Caco-2 (cell line): Measurements from ENCODE around the gene CX3CR1. TPM values are rescaled to one million over a fixed set of nuclear protein-coding genes. Genes with fewer than 3 reads are reported as not detected.
"Not testable (repeated sequence)": the region's sequence is repeated elsewhere in the genome, so short reads cannot be mapped to it uniquely, and the experiment has no call there.

ENCODE experiments used
- BruUV-seq: library from RNA; stranded (reverse); fragments of 400-500 nt; replicated peaks from 2 replicates; lab custom pipeline; 2021; lab: Mats Ljungman, UMichigan
- CTCF ChIA-PET: fragments of 300-600 bp; sonication (Branson Sonifier 250); formaldehyde crosslinking; loops from one replicate; lab custom pipeline; 2022; ENCODE audit warnings: antibody characterized with exemption; lab: Charles Lee
- POLR2A ChIA-PET: fragments of 300-600 bp; sonication (Branson Sonifier 250); formaldehyde crosslinking; loops from one replicate; lab custom pipeline; 2022; ENCODE audit warnings: antibody characterized with exemption; lab: Charles Lee
- DNase-seq, 2 experiments: peaks; one replicate each; pipeline versions ENCODE4 v3.0.0 to v3.0.0-alpha.2; 2020 to 2022
- H3K27me3 ChIP-seq: replicated peaks from 2 replicates; pipeline ENCODE4 v1.6.0; 2011; ENCODE audit warnings: low read length; ENCODE audit not compliant: control insufficient read depth, insufficient read depth
- H3K36me3 ChIP-seq: 2 replicates; pipeline ENCODE4 v1.5.1; 2011; ENCODE audit warnings: low read length; ENCODE audit not compliant: control insufficient read depth, insufficient read depth
- H3K4me1 ChIP-seq: fragments of 250-450 bp; sonication (Bioruptor Pico); 2 replicates; pipeline ENCODE4 v1.5.1; 2020; ENCODE audit warnings: mild to moderate bottlenecking
- H3K4me3 ChIP-seq: 2 replicates; pipeline ENCODE4 v1.5.1; 2011; ENCODE audit warnings: low read depth, mild to moderate bottlenecking, control low read depth, low read length
- H3K9me3 ChIP-seq: fragments of 250-450 bp; sonication (Bioruptor Pico); 2 replicates; pipeline ENCODE4 v1.5.1; 2020; ENCODE audit warnings: mild to moderate bottlenecking, moderate library complexity
- H3K27ac Mint-ChIP-seq: one replicate; pipeline ENCODE4 v1.8.0; 2022; ENCODE audit warnings: mixed read lengths; ENCODE audit not compliant: unreplicated experiment
- H3K27me3 Mint-ChIP-seq: one replicate; pipeline ENCODE4 v1.8.0; 2022; ENCODE audit warnings: mixed read lengths; ENCODE audit not compliant: insufficient read depth, unreplicated experiment
- H3K36me3 Mint-ChIP-seq: one replicate; pipeline ENCODE4 v1.8.0; 2022; ENCODE audit warnings: mild to moderate bottlenecking, mixed read lengths; ENCODE audit not compliant: insufficient read depth, unreplicated experiment
- H3K4me1 Mint-ChIP-seq: one replicate; pipeline ENCODE4 v1.8.0; 2022; ENCODE audit warnings: low read depth, mixed read lengths; ENCODE audit not compliant: unreplicated experiment
- H3K4me3 Mint-ChIP-seq: one replicate; pipeline ENCODE4 v1.8.0; 2022; ENCODE audit warnings: mild to moderate bottlenecking, moderate library complexity, mixed read lengths; ENCODE audit not compliant: unreplicated experiment
- H3K9me3 Mint-ChIP-seq: one replicate; pipeline ENCODE4 v1.8.0; 2022; ENCODE audit warnings: mixed read lengths; ENCODE audit not compliant: unreplicated experiment
- CTCF ChIP-seq, 2 experiments: fragments of 200-600 bp in 1 of 2; IDR thresholded peaks; 1 replicate in 1 of 2; 2 replicates in 1 of 2; pipeline versions ENCODE4 v1.5.1 to v1.8.0; 2011 to 2022; ENCODE audit warnings: antibody characterized with exemption in 1 of 2, control low read depth in 1 of 2, inconsistent platforms in 1 of 2, low read depth in 1 of 2, low read length in 1 of 2, mild to moderate bottlenecking in 1 of 2, moderate library complexity in 1 of 2; ENCODE audit not compliant: insufficient read depth in 1 of 2, severe bottlenecking in 1 of 2, unreplicated experiment in 1 of 2
- intact Hi-C: fragments of 100-400 bp; cut with micrococcal nuclease; formaldehyde crosslinking; loops from one replicate; pipeline ENCODE4 v1.10.0; 2022; ENCODE audit not compliant: unreplicated experiment
- total RNA-seq: library from RNA; stranded (reverse); gene quantifications from 2 replicates; pipeline ENCODE4 v1.2.3, GENCODE V29; 2022

Gene CX3CR1
- total RNA-seq, 1 experiment from 2014 or later, result 0.61 TPM

- intact Hi-C loops, result no loop called here
- DNase-seq, result no peak
- BruUV-seq, result no TSS peak
- Histone ChIP-seq H3K27me3 (no peaks in the 10 kb centered on the region; the same call in 1 of the 2 replicates), H3K4me1 (no peaks in the 10 kb centered on the region), H3K4me3 (no peak overlapping the region), H3K36me3 (no peaks in the 10 kb centered on the region), H3K9me3 (no peaks in the 10 kb centered on the region)
- Mint-ChIP-seq H3K9me3 (no peaks in the 10 kb centered on the region), H3K4me1 (no peaks in the 10 kb centered on the region), H3K36me3 (peaks cover 5% of the 10 kb centered on the region), H3K27me3 (peaks cover 13% of the 10 kb centered on the region), H3K4me3 (no peak overlapping the region), H3K27ac (no peak overlapping the region)
- CTCF ChIA-PET, result no interaction called here
- POLR2A ChIA-PET, result no interaction called here
- no peak for TF ChIP-seq CTCF (IDR thresholded peaks at IDR 0.05; ENCODE audit: insufficient read depth in 1 of 2, low read depth in 1 of 2, low read length in 1 of 2, severe bottlenecking in 1 of 2, unreplicated experiment in 1 of 2)
Observed at GRCh38 chr3:39228496-39228895, 51.3 kb downstream of the CX3CR1 start.

DNA sequence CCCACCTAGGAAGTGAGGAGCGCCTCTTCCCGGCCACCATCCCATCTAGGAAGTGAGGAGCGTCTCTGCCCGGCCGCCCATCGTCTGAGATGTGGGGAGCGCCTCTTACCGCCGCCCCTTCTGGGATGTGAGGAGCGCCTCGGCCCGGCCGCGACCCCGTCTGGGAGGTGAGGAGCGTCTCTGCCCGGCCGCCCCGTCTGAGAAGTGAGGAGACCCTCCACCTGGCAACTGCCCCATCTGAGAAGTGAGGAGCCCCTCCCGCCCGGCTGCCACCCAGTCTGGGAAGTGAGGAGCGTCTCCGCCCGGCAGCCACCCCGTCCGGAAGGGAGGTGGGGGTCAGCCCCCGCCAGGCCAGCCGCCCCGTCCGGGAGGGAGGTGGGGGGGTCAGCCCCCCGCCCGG is 52.2 kb downstream of the CX3CR1 start:
- H3K4me1 Mint-ChIP-seq, H3K4me3 Mint-ChIP-seq, H3K4me3 ChIP-seq, DNase-seq, POLR2A ChIA-PET, H3K9me3 ChIP-seq, H3K36me3 Mint-ChIP-seq, BruUV-seq, CTCF ChIA-PET, H3K27me3 ChIP-seq, H3K27ac Mint-ChIP-seq, H3K4me1 ChIP-seq, intact Hi-C loops, H3K9me3 Mint-ChIP-seq, H3K36me3 ChIP-seq: not testable (repeated sequence)
- H3K27me3 Mint-ChIP-seq, result peaks cover 13% of the 10 kb centered on the region

DNA sequence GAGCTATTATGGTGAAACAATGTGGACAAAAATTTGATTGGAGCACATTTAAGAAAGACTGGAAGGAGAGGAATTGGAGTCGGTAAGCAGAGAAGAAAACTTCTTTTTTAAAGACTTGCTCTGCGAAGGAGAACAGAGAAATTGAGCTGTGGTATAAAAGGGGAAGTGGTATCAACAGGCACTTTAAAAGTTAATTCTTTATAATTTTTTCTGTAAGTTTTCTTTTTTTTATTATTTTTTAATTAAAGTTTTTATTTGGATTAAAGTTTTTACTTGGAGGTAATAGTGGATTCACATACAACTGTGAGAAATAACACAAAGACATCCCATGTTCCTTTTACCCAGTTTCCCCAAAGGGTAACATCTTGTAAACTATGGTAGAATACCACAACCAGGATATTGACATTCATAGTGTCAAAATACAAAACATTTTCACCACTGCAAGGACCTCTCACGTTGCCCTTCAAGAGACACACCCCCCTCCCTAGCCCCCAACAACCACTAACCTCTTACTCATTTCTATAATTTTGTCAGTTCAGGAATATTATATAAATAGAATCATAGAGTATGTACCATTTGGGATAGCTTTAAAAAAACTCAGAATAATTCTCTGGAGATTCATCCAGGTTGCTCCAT is 53.6 kb downstream of the CX3CR1 start:
- ChIA-PET POLR2A (no interaction called here), CTCF (no interaction called here)
- Mint-ChIP-seq H3K9me3 (no peaks in the 10 kb centered on the region), H3K4me3 (no peak overlapping the region), H3K36me3 (peaks cover 5% of the 10 kb centered on the region), H3K4me1 (no peaks in the 10 kb centered on the region), H3K27me3 (peaks cover 12% of the 10 kb centered on the region), H3K27ac (no peak overlapping the region)
- Histone ChIP-seq H3K36me3 (no peaks in the 10 kb centered on the region), H3K4me3 (no peak overlapping the region), H3K27me3 (no peaks in the 10 kb centered on the region), H3K9me3 (no peaks in the 10 kb centered on the region), H3K4me1 (no peaks in the 10 kb centered on the region)
- no peak for DNase-seq
- intact Hi-C loops, result no loop called here
- no peak for TF ChIP-seq CTCF (IDR thresholded peaks at IDR 0.05; ENCODE audit: insufficient read depth in 1 of 2, low read depth in 1 of 2, low read length in 1 of 2, severe bottlenecking in 1 of 2, unreplicated experiment in 1 of 2)
- BruUV-seq, result no TSS peak
